GM19397 (cell line): ENCODE measurements around the gene RAP1GDS1.

Source experiments
- ATAC-seq: cut with Tn5 transposase; IDR thresholded peaks from one replicate; pipeline ENCODE4 v1.9.1; 2021; ENCODE audit warnings: mild to moderate bottlenecking, moderate library complexity; ENCODE audit not compliant: unreplicated experiment

The RAP1GDS1 gene, protein sequence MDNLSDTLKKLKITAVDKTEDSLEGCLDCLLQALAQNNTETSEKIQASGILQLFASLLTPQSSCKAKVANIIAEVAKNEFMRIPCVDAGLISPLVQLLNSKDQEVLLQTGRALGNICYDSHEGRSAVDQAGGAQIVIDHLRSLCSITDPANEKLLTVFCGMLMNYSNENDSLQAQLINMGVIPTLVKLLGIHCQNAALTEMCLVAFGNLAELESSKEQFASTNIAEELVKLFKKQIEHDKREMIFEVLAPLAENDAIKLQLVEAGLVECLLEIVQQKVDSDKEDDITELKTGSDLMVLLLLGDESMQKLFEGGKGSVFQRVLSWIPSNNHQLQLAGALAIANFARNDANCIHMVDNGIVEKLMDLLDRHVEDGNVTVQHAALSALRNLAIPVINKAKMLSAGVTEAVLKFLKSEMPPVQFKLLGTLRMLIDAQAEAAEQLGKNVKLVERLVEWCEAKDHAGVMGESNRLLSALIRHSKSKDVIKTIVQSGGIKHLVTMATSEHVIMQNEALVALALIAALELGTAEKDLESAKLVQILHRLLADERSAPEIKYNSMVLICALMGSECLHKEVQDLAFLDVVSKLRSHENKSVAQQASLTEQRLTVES

GRCh38 chr4:98260579-98261404 lies at the start of gene RAP1GDS1:
Gene RAP1GDS1, plus strand, starts transcription at chr4:98261384. Its CDS starts 182 bp downstream, at chr4:98261566.
- peak; percentile 89 for ATAC-seq

DNA sequence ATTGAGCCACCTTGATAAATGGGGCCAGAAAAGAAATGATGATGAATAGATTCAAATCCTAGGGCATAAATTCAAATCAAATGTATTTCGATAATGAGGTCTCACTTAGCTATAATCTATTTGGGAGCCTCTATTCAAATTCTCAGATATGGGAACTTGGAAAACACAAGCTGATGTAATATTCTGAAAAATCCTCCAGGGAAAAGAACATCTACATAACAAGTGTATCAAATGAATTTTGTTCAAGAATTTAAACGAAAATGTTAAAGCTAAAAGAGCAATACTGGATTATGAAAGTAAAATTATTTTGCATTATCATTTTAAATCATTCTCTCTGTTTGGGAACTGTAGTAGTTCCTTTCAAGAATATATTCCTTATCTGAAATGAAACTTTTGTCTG lies 38.9 kb upstream of the RAP1GDS1 start:
- ATAC-seq: no peak

- no peak for ATAC-seq
These were observed 34.8 kb upstream of the RAP1GDS1 start for GRCh38 chr4:98226396-98226795.

DNA sequence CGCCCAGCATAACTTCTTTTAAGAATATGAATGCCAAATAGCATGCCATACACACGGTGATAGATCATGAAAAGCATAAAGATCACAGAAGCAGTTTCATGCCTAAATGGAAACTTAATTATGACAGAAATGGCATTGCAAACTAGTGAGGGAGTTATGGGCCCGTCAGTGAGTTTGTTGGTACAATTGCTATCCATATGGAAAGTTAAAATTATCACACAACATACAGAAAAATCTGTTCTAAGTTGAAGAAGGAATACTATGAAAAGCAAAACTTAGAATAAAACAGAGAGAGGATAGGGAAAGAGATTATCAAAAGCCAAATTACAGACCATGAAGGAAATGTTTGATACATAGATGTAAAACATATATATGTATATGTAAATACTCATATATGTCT lies 30.2 kb upstream of the RAP1GDS1 start:
- ATAC-seq: no peak

DNA sequence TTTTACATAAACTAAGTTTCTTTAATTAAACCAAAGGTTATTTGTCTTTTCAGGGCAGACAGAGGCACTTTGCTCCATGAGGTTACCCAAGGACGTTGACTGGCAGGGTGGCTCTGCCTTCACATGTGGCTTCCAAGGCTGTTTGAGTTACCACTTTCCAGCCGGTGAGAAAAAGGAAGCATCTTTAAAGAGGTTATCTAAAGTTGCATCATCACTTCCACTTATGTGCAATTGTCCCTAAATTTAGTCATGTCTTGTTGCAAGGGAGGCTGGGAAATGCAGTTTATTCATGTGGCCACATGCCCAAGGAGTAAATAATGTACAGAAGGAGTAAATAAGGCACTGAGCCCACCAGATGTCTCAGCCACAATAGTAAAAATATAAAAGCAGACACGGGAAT lies 29.0 kb upstream of the RAP1GDS1 start:
- no peak for ATAC-seq

DNA sequence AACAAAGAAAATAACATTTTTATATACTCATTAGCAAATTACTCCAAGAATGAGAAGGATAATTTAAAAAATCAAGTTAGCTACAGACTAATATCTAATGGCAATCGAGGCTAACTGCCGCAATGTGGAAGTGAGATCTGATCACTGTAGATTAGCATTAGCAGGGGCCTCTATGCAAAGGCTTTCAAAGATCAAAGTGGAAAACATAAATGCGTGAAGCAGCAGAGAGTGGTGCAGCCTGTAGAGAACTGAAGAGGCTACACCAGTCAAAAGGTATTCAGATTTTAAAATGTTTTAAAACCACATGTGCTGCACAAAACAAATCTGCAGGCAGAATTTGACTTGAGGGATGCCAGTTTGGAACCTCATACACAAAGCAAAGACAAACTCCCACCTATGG lies 24.0 kb upstream of the RAP1GDS1 start:
- ATAC-seq: no peak

DNA sequence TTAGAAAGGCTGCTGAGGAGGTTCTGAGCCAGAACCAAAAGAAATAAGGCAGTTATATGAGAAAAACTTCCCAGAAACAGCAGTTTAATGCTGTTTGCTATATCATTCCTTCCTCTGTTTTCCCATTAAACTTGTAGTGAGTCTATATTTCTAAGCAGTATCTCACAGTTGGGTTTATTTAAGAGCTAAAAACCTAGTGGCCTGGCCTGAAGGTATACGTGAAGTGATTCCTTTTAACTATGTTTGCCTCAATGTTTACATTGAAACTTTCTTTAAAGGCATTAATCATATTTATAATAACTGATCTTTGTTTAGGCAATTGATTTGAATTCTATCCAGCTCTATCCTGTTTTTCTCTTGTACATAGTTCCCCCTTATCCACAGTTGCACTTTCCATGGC lies 19.1 kb upstream of the RAP1GDS1 start:
- ATAC-seq: no peak

GRCh38 chr4:98242538-98242937 lies 18.6 kb upstream of the RAP1GDS1 start:
- no peak for ATAC-seq

- no peak for ATAC-seq
These were observed 16.0 kb upstream of the RAP1GDS1 start for GRCh38 chr4:98245226-98245625.

- no peak for ATAC-seq
These were observed 12.2 kb upstream of the RAP1GDS1 start for GRCh38 chr4:98248934-98249333.

DNA sequence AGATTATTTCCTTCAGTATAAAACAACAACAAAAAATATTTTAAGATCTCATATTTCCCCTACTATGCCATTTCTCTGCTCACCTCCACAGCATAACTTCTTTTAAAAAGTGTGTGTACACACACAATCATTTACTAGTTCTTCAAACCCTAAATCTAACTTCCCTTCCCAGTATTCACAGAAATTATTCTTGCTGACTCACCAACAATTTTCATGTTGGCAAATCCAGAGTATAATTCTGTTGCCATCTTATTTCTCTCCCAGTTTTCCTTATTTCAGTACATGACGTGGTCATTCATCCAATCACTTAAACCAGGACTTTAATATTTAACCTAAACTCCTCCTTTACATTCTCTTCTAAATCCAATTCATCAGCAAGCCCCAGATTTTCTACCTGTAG lies 11.4 kb upstream of the RAP1GDS1 start:
- ATAC-seq: no peak

- ATAC-seq: no peak
These were observed 7.7 kb upstream of the RAP1GDS1 start for GRCh38 chr4:98253499-98253898.

DNA sequence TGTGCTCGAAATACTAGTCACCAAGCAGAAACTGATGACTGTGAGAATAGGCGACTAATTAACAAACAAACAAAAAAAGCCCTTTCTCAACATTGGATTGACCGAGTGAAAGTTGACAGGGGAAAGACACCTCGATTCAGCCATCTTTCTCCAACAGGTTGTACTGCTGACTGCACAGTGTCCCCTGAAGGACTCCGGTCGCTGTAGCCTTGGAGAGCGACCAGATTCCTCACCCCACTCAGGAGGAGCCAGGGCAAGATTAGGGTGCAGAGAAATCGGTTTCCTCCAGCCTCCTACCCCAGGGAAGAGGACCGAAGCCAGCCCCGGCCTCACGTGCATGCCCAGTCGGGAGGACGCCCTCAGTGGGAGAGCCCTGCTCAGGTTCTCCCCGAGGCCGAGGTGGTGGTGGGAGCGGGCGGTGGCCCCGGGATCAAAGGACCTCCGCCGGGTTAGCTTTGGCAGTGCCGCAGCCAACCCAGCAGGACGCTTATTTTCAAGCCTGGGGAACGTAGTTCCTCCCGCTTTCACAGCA lies 1.1 kb upstream of the RAP1GDS1 start:
- ATAC-seq: peak; percentile 6

DNA sequence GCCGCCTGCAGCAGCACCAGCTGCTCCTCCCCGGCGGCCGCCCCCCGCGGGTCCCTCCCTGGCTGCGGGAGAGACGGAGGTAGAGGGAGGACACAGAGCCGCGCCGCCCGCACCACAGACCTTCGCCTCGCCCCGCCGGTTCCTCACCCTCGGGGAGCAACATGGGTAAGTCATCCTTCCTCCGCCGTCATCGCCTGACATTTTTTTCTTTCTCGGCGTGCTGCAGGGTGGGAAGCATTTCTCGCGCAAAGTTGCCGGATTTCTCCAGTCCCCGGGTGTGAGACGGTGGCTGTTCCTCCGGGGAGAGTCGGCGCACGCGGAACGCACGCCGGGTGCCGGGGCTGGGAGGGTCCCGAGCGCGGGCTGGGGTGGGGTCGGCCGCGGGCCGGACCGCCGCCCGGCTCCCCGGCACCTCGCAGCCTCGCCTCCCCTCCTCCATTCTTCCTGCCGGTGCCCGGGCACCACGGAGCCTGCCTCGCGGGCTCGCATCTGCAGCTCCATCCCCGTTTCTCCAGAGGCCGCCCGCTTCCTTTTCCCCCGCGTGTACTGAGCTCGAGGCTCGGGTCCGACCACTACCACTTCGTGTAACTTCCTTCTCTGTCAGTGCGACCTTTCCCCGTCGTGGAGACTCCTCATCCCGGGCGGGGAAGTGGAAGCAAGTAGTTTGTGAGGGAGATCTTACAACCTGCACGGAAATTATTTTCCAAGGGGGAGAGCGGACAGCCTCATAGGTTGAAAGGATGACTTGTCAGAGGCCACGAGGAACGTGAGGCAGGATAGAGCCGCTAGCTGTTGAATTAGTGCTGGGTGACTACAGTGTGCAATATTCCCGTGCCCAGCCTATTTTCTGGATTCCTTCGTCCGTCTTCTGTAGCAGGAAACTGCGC lies 464 bp downstream of the RAP1GDS1 start:
- peak; percentile 20 for ATAC-seq

DNA sequence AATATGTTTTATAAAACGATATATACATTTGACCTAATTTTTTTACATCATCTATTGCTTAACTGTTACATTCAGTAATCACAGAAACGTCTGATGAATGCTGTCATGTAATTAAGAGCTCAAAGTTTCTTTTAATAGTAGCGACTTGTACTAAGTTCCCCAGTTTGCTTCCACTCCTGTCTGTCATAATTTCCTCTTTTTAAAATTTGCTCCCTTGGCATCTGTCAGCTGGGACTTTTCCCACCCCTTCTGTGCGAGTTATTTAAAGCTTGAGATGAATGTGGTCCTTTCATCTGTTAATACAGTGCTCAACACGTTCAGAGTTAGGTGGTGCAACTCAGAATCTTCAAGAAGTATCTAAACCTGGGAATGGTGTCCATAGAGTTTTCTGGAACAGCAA lies 1.2 kb downstream of the RAP1GDS1 start:
- no peak for ATAC-seq

- no peak for ATAC-seq
These were observed 6.3 kb downstream of the RAP1GDS1 start for GRCh38 chr4:98267498-98267897.

DNA sequence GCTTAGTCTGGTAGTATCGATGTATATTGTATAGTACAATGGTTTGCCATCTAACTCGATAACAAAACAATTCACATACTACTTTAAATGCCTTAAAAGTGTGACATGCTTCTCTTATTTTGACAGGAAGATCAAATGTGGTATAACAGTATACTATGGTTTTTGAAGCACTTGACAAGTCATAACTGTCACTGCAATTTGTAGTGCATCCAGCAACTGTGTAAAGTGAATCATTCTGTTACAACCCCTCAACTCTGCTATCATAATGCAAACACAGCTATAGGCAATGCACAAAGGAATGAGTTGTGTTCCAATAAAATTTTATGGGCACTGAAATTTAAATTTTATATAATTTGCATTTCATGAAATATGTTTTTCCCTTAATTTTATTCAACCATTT lies 14.0 kb downstream of the RAP1GDS1 start:
- ATAC-seq: no peak

GRCh38 chr4:98283219-98284189 lies 22.3 kb downstream of the RAP1GDS1 start:
- ATAC-seq: no peak

- no peak for ATAC-seq
These were observed 23.5 kb downstream of the RAP1GDS1 start for GRCh38 chr4:98284640-98285046.
